ENCODE results near the gene CDC7.

Gene CDC7

DNA sequence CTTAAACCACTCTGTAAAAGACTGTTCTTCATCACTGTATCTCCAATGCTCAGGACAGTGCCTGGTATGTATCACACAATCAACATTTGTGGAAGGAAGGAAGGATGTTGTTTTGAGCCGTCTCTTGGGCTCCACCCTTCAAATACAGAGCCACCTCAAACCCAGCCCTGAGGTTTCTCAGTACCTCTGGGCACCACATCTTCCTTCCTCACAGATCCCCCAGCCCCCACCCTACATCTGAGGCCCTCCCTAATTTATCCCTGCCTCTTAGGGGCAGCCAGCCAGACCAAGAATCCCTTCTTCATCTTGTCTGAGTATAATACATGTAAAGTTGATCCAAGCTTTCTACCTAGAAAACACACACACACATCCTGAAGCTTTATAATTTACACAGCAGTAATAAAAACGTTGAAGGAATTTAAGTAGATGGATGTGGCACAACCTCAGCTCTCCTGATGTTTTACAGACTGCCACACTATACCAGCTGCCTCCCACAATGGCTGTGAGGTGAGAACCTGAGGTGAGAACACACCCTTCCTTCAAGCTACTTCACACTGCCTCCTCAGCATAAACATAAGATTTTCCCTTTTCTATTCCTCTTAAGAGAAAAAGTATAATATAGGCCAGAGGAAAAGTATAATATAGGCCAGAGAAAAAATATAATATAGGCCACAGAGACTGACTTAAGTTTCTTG lies 48.5 kb downstream of the CDC7 start:
- DNase-seq: peak; percentile 50

DNA sequence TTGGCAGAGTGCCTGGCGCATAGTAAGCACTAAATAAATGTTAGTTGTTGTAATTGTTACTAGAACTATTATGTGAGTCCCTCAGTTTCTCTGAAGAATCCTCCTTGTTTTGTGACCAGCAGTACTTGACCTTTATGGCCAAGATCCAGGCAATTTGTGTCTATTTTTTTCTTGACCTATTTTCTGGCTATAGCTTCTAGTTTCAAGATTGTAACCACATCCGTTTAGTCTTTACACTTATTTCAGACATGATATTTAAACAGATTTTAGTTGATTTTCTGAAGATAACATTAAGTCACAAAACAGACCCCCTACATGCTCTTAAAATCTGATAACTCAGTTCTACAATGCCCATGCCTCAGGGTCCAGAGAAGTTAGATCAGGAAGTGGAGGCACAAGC lies 50.3 kb downstream of the CDC7 start:
- no peak for DNase-seq

DNA sequence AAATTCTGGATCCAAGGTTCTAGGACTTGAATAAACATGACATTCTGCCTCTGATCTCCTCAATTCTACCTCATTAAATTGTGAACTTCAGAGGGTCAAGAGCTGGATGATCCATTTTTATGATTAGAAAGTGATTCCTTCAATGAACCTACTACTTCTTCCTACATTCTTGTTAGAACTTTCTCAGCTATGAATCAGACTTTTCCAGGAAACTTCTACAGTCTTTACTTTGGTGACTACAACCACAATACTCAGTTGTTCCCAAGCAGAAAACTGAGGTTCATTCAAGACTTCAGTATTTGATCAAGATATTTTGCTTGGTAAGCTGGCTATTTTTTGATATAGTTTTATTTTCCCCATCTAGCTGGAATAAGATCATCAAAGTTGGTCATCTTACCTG lies 51.4 kb downstream of the CDC7 start:
- no peak for DNase-seq

DNA sequence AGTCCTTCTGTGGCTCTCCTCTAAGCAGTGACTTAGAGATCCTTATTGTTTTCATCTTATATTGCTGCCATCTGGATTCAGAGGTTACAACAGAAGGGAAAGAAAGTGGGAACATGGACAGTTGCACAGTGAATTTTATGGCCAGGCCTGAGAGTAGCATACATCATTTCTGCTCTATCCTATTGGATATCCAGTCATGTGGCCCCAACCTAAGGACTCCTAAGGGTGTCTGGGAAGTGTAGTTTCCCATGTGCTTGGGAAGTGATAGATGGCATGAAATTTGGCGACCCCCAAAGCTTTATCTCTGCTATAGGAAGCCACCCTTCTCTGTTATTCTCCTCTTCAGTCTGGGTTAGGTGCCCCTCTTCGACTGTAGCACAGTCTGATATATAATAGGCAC lies 51.9 kb downstream of the CDC7 start:
- DNase-seq: no peak

DNA sequence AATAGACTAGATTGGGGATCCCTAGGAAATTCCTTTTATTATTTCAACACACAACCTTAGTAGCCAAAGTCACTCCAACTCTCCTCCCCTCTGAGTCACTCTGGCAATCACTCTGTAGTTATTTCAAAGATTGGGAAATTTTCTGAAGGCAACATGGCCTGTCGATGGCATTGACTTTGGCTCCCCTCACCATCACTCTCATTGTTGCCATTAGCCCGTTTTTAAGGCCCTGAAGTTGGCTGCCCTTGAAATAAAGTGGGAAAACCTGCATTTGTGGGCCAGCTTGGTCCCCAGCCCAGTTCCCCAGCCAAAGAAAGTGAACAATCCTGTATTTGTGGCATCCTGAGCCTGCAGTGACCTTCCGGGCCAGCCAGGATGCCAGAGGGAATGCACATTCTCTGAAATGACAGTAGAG lies 52.5 kb downstream of the CDC7 start:
- no peak for DNase-seq

DNA sequence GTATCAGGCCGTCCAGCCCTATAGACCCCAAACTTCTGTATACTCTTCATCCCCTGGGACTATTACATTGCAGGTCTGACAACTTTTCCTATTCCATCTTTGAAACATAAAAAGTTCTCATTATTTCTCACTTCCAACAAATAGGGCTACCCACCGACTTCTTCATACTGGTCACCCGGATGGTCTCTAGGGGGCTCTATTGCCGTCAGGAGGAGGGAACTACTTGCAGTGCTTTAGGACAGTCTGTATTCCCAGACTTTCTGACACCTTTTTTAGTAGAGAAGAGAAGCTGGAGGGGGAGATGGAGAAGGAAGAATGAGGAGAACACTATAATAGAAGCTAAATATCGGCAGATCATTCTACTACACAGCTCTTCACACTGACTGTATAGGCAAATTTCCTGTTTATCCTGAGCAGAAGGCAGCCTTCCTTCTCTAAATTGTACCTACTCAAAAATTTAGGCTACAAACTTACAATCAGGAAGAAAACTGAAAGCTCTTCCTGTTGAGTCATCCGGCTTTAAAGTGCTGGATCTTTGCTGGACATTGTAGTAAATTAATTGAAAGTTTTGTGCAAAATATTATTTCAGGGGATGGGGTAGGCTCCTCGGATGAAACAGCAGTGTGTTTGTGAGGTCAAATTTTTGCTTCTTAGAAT lies 54.6 kb downstream of the CDC7 start:
- DNase-seq: no peak

DNA sequence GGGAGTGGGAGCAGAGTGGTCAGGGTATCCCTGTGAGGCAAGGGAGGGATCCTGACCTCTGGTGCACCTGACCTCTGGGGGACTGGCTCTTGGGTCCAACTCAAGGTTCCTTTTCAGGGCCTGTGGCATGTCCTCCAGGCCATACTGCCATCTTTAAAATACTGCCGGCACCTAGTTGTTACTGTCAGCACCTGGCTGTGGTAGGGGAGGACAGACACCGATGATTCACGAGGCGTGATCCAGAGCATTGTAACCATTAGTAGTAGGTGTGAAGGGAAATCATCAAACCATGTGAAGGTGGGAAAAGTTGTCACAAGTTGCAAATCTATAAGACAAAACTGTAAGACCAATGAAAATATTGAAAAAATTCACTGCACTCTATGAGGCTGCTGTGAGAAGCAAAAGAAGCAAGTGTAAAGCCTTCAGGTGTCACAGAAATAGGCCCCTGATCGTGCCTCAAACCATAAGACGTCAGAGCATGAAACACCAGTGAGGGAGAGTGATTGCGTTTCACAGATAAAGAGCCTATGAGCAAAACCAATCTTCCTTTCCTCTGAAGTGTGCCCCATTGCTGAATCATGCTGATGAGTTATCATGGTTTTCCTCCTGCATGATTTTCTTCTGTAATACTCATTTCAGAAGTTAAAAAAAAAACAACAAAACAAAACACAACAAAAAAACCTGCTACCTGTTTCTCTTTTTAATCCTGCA lies 55.3 kb downstream of the CDC7 start:
- peak; percentile 68 for DNase-seq

DNA sequence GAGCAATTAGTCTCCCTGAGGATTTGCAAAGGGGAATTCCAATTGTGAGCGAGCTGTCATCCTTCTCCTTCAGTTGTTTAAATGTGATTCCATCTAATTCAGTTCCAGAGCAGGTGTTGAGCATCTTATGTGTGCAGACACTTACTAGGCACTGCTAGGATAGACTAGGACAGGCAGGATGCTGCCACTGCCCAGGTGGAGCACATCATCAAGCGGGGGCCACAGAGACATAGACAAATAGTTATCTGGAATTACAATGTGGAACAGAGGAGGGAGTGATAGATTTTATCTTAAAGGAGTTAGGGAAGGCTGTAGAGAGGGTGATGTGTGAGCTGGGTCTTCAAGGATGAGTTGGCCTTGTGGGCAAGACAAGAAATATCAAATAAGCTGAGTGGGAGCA lies 55.9 kb downstream of the CDC7 start:
- DNase-seq: peak; percentile 23

DNA sequence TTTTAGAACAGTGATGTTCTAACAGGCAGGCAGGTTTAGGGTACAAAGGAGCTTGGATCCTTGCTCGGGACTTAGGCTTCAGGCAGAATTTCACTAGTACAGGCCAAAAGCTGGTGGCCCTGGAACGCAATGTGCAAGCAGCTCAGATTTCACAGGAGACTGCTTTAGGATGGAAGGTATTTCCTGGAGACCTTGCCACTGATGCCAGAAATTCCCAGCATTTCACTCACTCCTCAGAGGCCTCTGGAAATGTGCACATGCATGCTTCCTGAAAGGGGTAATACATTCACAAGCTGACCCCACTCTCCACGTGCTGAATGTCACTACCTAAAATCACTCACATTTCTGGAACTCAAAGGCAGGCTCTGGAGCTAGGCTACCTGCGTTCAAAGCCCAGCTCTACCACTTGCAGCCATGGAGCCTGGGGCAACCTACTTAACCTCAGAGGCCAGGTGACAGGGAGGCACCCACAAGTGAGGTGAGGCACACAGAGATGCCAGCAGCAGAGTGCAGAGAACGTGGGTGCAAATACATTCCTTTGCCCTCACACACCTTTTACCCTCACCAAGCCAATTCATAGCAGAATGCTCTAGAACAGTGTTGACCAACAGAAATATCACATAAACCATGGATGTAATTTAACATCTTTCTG lies 56.5 kb downstream of the CDC7 start:
- DNase-seq: peak; percentile 18

DNA sequence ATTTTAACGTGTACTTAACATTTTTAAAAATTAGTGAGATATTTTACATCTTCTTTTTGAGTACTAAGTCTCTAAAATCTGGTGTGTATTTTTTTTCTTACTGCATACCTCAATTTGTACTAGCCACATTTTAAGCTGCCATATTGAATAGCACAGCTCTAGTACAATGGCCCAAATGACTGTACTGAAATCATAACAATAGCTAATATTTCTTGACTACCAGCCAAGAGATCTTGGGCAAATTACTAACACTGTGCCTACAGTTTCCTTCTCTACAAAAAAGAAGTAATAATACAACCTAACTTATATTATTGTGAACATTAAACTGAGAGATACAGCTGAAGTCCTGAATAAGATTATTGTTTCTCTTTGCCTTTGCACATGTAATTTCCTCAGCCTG lies 57.2 kb downstream of the CDC7 start:
- DNase-seq: no peak

DNA sequence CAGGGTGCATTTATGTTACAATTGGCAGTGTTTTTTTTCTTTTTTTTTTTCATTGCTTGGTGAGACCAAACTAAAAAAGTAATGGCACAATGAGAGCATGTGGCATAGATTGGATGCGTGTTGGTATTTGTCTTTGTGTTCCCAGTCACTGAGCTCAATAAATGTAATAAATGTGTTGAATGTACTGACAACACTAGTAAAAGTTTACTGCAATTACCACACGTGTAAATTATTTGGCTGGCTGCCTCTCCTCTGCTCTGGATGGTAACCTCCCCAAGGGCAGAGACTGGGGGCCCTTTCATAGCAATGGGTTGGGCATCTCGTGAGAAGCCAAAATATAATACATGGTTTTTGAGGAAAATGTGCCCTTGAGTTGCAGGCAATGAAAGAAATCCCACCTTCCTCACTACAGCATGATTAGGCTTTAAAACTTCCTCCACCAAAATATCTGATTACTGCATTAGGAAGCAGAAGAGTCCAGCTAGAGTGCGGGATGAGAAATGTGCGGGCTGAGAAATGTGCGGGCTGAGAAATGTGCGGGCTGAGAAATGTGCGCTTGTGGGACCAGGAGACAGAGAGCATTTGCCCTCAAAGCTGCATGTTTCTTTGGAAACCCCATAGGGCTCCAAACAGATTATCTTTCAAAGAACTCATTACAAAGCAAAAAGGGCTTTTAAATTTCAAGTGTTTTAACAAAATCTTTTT lies 58.5 kb downstream of the CDC7 start:
- DNase-seq: no peak

DNA sequence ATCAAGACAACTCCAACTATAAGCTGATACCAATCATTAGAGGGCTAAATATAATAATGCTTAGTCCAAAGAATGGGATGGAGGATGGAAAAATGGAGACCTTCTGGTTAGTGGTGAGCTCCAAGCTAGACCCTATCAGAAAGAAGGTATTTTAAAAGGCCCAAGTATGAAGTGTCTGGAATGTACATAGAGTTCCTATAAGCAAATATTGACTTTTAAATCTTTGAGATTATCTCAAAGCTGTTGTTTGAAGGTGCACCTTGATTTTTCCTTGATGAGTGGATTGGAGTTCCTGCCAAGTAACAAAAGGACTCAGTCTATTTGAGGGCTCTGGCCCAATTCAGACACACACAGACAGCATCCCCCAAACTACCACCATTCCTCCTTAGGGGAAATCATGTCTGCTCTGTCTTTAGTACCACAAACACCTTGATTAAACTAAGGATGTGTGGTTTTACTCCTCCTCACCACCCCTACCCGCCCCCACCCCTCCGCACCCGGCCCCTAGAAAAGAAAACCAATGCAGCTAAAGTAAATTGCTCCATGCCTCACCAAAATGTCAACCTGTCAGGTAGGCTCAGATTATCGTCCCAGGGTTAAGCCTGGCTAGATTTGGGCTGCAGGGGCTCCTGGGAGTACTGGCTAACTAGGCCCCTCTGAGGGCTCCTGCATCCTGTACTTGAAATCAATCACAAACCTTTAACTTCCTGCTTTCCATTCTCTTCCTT lies 59.4 kb downstream of the CDC7 start:
- peak; percentile 40 for DNase-seq

DNA sequence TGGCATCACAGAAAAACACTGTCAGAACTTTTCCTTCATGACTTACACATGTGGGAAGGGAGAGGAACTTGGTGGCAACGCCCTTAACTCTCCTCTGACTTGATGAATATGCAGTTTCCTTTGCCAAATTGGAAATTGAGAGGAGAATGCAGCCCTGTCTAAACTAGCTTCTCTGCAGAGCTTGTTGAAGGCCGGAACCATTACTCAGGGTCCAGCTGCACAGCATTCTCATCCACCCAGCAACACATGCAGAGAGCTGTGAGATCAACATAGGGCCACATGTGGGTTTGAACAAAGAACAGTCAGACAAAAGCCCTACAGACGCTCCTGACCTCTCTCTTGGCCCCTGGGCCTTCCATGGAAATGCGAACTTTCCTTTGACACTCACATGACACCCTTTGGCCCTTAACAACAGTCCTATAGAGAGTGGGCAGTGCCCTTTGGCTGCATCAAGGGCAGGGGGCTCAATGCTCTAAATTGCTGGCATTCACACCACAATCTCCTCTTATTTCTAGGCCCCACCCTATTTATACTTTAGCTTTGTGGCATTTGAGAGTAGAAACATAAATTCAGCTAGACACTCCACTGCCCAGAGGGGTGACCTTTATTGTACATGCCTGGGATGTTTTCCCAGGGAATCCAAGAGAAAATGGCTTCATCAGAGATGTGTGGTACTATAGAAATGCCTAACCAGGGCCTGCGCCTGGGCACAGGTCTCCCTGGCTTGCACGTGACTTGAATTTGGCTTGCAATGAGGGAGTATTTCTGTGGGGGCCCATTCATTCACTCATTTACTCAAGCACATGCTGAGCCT lies 64.4 kb downstream of the CDC7 start:
- DNase-seq: no peak

DNA sequence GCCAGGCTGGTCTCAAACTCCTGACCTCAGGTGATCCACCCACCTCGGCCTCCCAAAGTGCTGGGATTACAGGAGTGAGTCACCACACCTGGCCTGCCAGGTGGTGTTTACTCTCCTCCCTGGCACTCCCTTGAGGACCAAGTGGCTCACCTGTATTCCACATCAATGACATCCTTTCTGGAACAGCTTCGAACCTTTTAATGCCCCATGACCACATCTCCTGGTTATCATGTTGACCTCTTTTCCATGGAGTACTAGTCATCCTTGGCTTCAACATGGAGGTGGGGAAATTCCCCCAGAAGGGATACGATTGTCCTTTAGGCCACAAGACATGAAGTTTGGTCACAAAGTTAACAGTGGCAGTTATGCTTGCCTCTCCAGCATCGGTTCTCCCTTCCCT lies 66.9 kb downstream of the CDC7 start:
- no peak for DNase-seq

DNA sequence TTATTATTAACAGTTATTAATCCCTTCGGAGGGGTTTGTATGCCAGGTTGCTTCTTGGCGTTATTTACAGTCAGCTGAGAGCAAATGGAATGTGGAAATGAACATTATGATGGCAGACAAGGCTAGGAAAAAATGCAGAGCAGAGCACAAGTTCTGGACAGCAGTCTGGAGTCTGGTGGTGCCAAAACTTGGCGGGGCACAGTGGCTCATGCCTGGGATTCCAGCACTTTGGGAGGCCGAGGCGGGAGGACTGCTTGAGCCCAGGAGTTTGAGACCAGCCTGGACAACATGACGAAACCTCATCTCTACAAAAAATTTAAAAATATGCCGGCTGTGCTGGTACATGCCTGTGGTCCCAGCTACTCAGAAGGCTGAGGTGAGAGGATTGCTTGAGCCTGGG lies 67.6 kb downstream of the CDC7 start:
- no peak for DNase-seq

DNA sequence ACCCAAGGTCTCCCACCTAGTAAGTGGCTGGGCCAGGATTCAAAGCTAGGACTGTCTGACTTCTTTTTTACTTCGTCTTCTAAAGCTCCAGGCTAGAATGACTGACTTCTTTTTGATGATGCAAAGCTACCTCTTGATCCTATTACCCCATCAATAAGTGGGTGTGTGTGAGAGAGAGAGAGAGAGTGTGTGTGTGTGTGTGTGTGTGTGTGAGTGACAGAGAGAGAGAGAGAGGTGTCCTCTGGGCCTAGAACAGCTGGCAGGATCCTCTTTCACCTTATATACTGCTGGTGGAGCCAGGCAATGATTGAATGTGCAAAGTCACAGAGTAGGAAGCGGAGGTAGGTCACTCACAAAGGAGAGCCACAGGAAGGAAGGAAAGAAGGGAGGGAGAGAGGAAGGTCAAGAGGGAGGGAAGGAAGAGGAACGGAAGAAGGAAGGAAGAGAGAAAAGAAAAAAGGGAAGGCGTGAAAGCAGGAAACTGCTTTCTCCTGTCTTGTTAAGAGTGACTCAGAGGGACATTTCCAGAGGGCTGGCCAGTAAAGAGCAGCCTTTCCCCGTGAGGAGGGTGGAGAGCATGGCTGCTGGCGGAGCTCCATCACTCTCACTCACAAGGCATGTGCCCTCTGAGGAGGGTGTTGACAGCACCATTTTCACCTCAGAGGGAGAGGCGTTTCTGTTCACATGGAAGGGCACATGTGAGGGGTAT lies 68.9 kb downstream of the CDC7 start:
- DNase-seq: no peak

DNA sequence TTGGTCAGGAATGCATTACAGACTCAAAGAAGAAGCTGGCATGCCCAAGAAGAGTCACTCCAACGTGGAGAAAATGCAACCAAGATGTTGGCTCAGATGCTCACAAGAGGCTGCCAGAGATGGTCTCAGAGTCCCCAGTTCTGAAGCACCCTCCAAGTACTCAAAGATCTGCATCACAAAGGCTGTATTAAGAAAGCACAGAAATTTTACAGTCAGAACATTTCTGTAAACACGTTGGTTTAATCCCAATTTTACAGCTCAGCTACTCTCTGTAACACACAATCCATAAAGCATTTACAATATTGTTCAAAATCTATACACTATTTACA lies 69.4 kb downstream of the CDC7 start:
- no peak for DNase-seq

DNA sequence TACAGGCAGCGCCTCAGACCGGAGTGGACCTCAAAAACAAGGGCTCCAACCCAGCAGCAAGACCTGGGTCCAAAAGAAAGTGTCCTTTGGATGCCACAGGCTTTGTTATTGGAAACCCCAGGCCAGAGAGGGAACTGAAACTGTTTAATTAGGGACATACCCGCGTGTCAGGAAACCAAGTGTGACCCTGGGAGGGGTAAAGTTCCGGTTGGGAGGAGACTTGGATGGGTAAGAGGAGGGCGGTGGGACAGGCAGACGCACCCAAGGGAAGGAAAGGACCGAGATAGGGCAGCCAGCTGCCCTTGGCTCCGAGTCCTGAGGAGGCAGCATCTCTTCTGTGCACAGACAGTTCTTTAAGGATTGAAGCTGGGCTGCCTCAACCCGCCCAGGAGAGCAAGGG lies 71.4 kb downstream of the CDC7 start:
- DNase-seq: no peak

Data from CD4-positive, alpha-beta T cell treated with Interleukin-6 for 4 hours (primary cell).